Measurements from ENCODE around the gene STUM. TPM values are rescaled to one million over a fixed set of nuclear protein-coding genes. Genes with fewer than 3 reads are reported as not detected.

Gene STUM
- total RNA-seq, 1 experiment from 2014 or later = not detected

GRCh38 chr1:226646026-226646869, 97.7 kb downstream of the STUM start:
- no peak for TF ChIP-seq CTCF (IDR thresholded peaks at IDR 0.05; ENCODE audit: unreplicated experiment)
- Mint-ChIP-seq H3K9me3 (ENCODE audit: low read depth, unreplicated experiment) (no peaks in the 10 kb centered on the region), H3K4me3 (ENCODE audit: low read depth, unreplicated experiment) (no peak overlapping the region), H3K4me1 (ENCODE audit: low read depth, unreplicated experiment) (peaks cover 29% of the 10 kb centered on the region), H3K36me3 (ENCODE audit: insufficient read depth, unreplicated experiment) (no peaks in the 10 kb centered on the region), H3K27me3 (ENCODE audit: unreplicated experiment) (no peaks in the 10 kb centered on the region), H3K27ac (ENCODE audit: unreplicated experiment) (no peak overlapping the region)
- intact Hi-C loops (cut with micrococcal nuclease; ENCODE audit: unreplicated experiment) = no loop called here
- BruUV-seq (replicated peaks) = no TSS peak
- peak; percentile 25 for DNase-seq
- CTCF ChIA-PET = no interaction called here

- no TSS peak for BruUV-seq (replicated peaks)
Measured at GRCh38 chr1:226646870-226647449, 98.4 kb downstream of the STUM start.

GRCh38 chr1:226647719-226648118, 99.2 kb downstream of the STUM start:
- H3K27me3 Mint-ChIP-seq (ENCODE audit: unreplicated experiment) = no peaks in the 10 kb centered on the region
- no peak overlapping the region for H3K4me3 Mint-ChIP-seq (ENCODE audit: low read depth, unreplicated experiment)
- no peak for TF ChIP-seq CTCF (IDR thresholded peaks at IDR 0.05; ENCODE audit: unreplicated experiment)
- CTCF ChIA-PET = no interaction called here
- no peak overlapping the region for H3K27ac Mint-ChIP-seq (ENCODE audit: unreplicated experiment)
- intact Hi-C loops (cut with micrococcal nuclease; ENCODE audit: unreplicated experiment) = no loop called here
- BruUV-seq (replicated peaks) = no TSS peak
- H3K4me1 Mint-ChIP-seq (ENCODE audit: low read depth, unreplicated experiment) = peaks cover 28% of the 10 kb centered on the region
- DNase-seq = no peak
- H3K9me3 Mint-ChIP-seq (ENCODE audit: low read depth, unreplicated experiment) = no peaks in the 10 kb centered on the region
- no peaks in the 10 kb centered on the region for H3K36me3 Mint-ChIP-seq (ENCODE audit: insufficient read depth, unreplicated experiment)

More at GRCh38 chr1:226646870-226647449, 98.4 kb downstream of the STUM start:
- intact Hi-C loops (cut with micrococcal nuclease; ENCODE audit: unreplicated experiment) = no loop called here
- Mint-ChIP-seq H3K9me3 (ENCODE audit: low read depth, unreplicated experiment) (no peaks in the 10 kb centered on the region), H3K27ac (ENCODE audit: unreplicated experiment) (no peak overlapping the region), H3K36me3 (ENCODE audit: insufficient read depth, unreplicated experiment) (no peaks in the 10 kb centered on the region), H3K27me3 (ENCODE audit: unreplicated experiment) (no peaks in the 10 kb centered on the region), H3K4me1 (ENCODE audit: low read depth, unreplicated experiment) (peaks cover 29% of the 10 kb centered on the region), H3K4me3 (ENCODE audit: low read depth, unreplicated experiment) (no peak overlapping the region)
- CTCF ChIA-PET = no interaction called here
- no peak for DNase-seq
- TF ChIP-seq CTCF (IDR thresholded peaks at IDR 0.05; ENCODE audit: unreplicated experiment) = no peak

- Mint-ChIP-seq H3K27me3 (ENCODE audit: unreplicated experiment) (no peaks in the 10 kb centered on the region), H3K4me1 (ENCODE audit: low read depth, unreplicated experiment) (peaks cover 21% of the 10 kb centered on the region), H3K36me3 (ENCODE audit: insufficient read depth, unreplicated experiment) (no peaks in the 10 kb centered on the region), H3K27ac (ENCODE audit: unreplicated experiment) (no peak overlapping the region), H3K4me3 (ENCODE audit: low read depth, unreplicated experiment) (no peak overlapping the region), H3K9me3 (ENCODE audit: low read depth, unreplicated experiment) (no peaks in the 10 kb centered on the region)
- CTCF ChIA-PET = no interaction called here
- no peak for TF ChIP-seq CTCF (IDR thresholded peaks at IDR 0.05; ENCODE audit: unreplicated experiment)
- DNase-seq = no peak
- intact Hi-C loops (cut with micrococcal nuclease; ENCODE audit: unreplicated experiment) = no loop called here
- BruUV-seq (replicated peaks) = no TSS peak
Measured at GRCh38 chr1:226648421-226648820, 99.9 kb downstream of the STUM start.

Measured in Calu3 (cell line).